Right renal cortex interstitium (tissue), 3 donors: ENCODE measurements around the gene DENND4B. TPM values are rescaled to one million over a fixed set of nuclear protein-coding genes. Genes with fewer than 3 reads are reported as not detected.
"Not testable (repeated sequence)": the region's sequence is repeated elsewhere in the genome, so short reads cannot be mapped to it uniquely, and the experiment has no call there.

Experiments used
- DNase-seq, 3 donors: peaks; one replicate each; pipeline ENCODE4 v3.0.0-alpha.2; 2013; ENCODE audit warnings: low read depth in 3 of 3, low spot score in 2 of 3
- polyA plus RNA-seq, 3 donors: library from polyadenylated mRNA; unstranded; fragments of 120-200 nt; gene quantifications; one replicate each; pipeline ENCODE4 v1.2.1, GENCODE V29; 2013; ENCODE audit not compliant: insufficient read length in 3 of 3

The DENND4B gene
- polyA plus RNA-seq, 3 donors = 24.5 to 27.2 (median 25.2) TPM

GRCh38 chr1:153929981-153930948 is 16.3 kb downstream of the DENND4B start:
- no peak for DNase-seq

- DNase-seq = no peak
Measured at GRCh38 chr1:153929426-153929825, 17.1 kb downstream of the DENND4B start.

- no peak for DNase-seq
Measured at GRCh38 chr1:153928791-153929341, 17.7 kb downstream of the DENND4B start.

- no peak for DNase-seq
Measured at GRCh38 chr1:153928245-153928644, 18.3 kb downstream of the DENND4B start.

GRCh38 chr1:153926405-153926804 is 20.1 kb downstream of the DENND4B start:
- DNase-seq = no peak

GRCh38 chr1:153922972-153923925 is 23.3 kb downstream of the DENND4B start, which contains the start of gene GATAD2B:
Gene GATAD2B (minus strand): TSS chr1:153922972. CDS start chr1:153828347, 94,625 bp downstream.
- DNase-seq = peak; percentile 99 to 100 (median 100)

GRCh38 chr1:153922076-153922971 is 24.2 kb downstream of the DENND4B start:
- DNase-seq = peak in 1 of 3 donors; percentile 25

- no peak for DNase-seq
Measured at GRCh38 chr1:153921803-153922075, 24.8 kb downstream of the DENND4B start.

- DNase-seq = no peak
Measured at GRCh38 chr1:153921080-153921802, 25.3 kb downstream of the DENND4B start.

- DNase-seq = no peak
Measured at GRCh38 chr1:153919876-153920852, 26.4 kb downstream of the DENND4B start.

GRCh38 chr1:153916297-153916696 is 30.2 kb downstream of the DENND4B start:
- DNase-seq = no peak

- no peak for DNase-seq
Measured at GRCh38 chr1:153912349-153912748, 34.2 kb downstream of the DENND4B start.

- DNase-seq = not testable (repeated sequence)
Measured at GRCh38 chr1:153910560-153910959, 36.0 kb downstream of the DENND4B start.

- no peak for DNase-seq
Measured at GRCh38 chr1:153908071-153908470, 38.4 kb downstream of the DENND4B start.

- DNase-seq = no peak
Measured at GRCh38 chr1:153907134-153907533, 39.4 kb downstream of the DENND4B start.

GRCh38 chr1:153906396-153906795 is 40.1 kb downstream of the DENND4B start:
- DNase-seq = no peak

- not testable (repeated sequence) for DNase-seq
Measured at GRCh38 chr1:153905908-153906307, 40.6 kb downstream of the DENND4B start.

GRCh38 chr1:153903841-153904455 is 42.6 kb downstream of the DENND4B start:
- no peak for DNase-seq
